ENCODE data around the gene P2RY6.

P2RY6 gene

DNA sequence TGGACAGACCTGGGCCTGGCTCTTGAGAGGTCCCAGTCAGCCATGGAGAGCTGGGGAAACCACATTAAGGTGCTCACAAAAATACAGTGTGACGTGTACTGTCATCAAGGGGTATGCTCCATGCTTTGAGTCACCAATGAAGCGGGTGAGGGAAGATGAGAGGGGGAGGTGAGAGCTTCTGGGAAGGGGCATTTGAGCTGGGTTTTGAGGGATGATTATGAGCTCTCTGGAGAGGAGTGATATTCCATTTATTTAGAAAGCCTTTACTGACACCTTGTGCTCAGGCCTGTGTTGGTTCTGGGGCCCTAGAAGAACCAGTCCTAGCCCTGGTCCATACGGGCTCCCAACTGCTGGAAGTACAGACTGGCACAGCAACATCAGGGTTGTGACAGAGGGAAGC lies 25.6 kb downstream of the P2RY6 start:
- no peak for DNase-seq (ENCODE audit: low read depth)

DNA sequence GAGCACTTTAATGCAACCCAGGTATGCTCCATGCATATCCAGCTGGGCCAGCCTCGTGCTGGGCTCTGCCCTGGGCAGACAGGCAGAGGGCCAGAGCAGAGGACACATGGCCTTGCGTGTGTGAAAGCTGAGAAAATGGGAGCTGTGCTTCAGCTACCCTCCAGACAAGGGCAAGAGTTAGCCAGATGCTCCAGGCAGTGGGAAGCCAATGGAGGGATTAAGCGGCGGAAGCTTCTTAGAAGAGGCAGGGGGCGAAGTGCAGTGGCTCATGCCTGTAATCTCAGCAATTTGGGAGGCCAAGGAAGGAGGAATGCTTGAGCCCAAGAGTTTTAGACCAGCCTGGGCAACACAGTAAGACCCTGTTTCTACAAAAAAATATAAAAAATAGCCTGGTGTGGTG lies 26.1 kb downstream of the P2RY6 start:
- DNase-seq (ENCODE audit: low read depth) = no peak

DNA sequence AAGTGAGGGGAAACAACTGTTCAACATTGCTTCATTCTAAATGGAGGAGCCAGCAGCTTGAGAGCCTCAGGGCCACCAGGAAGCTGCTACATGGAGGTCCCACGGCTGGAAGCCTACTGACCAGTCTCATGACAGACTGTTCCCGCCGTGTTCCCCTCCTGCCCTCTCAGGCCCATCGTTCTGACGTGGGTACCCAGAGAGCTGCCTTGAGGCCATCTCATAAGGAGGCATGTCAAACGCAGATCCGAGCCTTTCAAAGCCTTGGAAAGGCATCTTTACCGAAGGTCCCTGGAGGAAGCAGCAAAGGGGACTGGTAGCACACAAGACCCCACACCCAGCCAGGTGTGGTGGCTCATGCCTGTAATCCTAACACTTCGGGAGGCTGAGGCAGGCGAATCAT lies 27.6 kb downstream of the P2RY6 start:
- DNase-seq (ENCODE audit: low read depth) = no peak

DNA sequence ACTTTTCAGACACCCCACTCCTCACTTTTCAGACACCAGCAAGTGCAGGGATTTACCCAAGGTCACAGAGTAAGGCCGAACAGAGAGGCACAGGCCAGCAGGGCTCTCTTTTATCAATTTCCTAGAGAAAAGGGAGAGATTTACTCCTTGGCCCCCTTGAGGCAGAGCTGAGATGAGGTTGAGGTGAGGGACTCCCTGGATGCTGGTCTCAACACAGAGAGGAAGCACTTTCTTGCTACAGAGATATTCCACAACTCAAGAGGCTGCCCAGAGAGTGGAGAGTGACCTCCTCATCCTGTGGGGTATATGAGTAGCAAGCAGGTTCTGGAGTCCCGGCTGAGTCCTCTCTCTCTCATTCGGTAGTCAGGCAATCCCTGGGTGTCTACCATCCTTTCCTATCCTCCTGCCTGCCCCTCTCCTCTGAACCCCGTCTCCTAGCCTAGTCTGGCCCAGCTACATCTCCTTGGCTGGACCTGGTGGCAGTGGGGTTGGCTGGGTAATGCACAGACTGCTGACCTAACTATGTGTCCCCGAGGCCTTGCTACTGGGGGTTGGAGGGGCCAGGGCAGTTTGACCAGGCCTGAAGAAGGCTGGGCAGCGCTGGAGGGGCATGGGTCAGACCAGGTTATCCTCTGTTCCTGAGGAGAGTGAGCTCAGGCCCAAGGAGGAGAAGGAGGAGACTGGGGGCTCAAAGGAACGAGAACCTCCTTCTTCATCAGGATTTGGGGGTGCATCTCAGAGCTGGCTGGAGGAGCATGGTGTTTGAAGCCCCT lies 34.1 kb downstream of the P2RY6 start:
- DNase-seq (ENCODE audit: low read depth) = no peak

DNA sequence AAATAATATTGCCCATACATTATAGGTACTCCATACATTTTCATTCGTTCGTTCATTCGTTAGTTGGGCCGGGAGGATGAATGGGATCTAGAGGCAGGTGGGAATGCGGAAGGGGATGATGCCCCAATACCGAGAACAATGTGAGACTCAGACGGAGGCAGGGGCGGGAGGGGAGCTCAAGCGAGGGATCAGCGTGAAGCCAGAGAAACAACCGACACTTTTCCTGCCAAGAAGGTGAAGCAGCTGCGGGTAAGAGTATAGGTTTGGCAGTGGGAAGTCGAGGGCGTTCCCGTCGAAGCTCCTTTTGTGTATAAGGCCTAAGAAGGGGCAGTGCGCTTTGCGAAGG lies 34.8 kb downstream of the P2RY6 start:
- no peak for DNase-seq (ENCODE audit: low read depth)

DNA sequence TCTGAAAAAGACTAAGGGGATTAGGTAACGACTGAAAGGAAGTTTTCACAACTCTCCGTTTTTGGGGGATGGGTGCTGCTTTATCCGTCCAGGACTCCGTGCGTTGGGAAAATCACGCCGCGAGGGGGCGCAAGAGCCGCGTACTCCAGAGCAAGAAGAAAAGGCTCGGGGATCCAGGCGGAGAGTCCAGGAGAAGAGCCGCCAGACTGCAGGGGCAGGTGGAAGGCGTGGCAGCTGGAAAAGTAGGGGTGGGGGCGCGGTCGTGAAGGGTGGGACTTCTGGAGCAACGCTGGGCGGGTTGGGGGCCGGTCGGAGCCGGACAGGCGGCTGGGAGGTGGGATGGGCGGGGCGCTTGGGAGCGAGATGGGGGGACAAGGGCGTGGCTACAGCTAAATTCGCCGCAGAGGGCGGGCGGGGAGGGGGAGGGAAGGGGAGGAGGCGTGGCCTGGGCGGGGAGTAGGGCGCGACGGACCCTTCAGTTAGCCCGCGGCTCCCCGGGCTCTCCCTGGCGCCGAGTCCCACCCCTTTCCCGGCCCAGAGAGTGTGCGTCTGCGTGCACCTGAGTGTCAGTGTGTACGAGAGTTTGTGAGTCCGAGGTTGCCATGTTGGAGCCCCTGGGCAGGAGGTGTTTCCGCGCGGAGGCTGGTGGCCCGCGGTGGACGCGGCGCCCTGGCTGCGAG lies 35.3 kb downstream of the P2RY6 start:
- peak; percentile 78 for DNase-seq (ENCODE audit: low read depth)

DNA sequence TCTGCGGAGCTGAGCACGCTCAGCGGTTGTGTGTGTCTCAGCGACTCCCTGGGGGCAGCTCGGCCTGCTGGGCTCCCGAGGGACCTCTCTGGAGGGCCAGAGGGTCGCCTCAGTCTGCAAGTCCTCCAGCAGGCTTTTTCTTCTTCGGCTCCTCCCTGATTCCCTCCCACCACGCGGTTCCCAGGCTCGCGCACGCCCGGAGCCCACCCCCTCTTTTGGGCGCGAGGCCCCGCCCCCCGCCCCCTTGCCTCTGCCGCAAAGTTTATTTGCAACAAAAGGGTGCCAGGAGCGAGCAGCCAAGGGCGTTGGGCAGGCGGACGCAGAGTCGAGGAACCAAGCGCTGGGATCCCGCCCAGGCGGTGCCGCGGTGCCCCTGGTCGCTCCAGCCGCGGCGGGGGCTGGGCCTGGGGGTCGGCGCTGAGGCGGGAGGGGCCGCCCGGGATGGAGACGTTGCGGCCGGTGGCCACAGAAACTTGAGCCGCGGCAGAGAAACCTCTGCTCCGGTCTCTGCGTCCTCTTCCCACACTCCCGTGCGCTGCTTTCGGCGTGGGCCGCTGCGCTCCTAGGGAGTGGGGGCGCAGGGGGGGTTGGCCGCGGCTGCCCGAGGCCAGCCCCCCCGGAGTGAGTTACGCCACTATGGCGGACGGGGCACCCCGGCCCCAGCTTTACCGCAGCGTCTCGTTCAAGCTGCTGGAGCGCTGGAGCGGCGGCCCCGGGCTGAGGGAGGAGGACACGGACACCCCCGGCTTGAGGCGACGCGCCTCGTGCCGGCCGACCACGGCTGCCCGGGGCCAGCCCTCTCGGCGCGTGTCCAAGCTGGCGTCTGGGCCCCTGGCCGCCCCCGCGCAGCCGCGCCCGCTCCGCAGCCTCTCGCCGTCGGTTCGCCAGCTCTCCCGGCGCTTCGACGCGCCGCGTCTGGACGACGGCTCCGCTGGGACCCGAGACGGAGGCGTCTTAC lies 36.1 kb downstream of the P2RY6 start, which contains the start of gene ARHGEF17:
TSS of gene ARHGEF17 (plus strand) at position 274 of the 958 bp plus-strand sequence. CDS start at position 637, 363 bp downstream.
- DNase-seq (ENCODE audit: low read depth) = no peak

DNA sequence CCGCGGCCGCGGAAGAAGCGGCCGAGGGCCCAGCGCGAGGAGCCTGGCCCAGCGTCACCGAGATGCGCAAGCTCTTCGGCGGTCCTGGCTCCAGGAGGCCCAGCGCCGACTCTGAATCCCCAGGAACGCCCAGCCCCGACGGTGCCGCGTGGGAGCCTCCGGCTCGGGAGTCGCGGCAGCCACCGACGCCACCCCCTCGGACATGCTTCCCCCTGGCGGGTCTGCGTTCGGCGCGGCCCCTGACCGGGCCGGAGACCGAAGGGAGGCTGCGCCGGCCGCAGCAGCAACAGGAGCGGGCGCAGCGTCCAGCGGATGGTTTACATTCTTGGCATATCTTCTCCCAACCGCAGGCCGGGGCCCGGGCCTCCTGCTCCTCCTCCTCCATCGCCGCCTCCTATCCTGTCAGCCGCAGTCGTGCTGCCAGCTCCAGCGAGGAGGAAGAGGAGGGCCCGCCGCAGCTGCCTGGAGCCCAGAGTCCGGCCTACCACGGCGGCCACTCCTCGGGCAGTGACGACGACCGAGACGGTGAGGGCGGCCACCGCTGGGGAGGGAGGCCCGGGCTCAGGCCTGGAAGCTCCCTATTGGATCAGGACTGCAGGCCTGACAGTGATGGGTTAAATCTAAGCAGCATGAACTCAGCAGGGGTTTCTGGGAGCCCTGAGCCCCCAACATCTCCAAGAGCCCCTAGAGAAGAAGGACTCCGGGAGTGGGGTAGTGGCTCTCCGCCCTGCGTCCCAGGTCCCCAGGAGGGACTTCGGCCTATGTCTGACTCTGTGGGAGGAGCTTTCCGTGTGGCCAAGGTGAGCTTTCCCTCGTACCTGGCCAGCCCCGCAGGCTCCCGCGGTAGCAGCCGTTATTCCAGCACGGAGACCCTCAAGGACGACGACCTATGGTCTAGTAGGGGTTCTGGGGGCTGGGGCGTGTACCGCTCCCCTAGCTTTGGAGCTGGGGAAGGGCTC lies 37.1 kb downstream of the P2RY6 start:
- DNase-seq (ENCODE audit: low read depth) = no peak

DNA sequence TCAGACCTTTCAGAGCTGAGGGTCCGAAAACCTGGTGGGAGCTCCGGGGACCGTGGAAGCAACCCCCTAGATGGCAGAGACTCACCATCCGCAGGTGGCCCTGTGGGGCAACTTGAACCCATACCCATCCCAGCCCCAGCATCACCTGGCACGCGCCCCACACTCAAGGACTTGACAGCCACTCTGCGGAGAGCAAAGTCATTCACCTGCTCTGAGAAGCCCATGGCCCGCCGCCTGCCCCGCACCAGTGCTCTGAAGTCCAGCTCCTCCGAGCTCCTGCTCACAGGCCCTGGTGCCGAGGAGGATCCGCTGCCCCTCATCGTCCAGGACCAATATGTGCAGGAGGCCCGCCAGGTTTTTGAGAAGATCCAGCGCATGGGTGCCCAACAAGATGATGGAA lies 37.9 kb downstream of the P2RY6 start:
- no peak for DNase-seq (ENCODE audit: low read depth)

DNA sequence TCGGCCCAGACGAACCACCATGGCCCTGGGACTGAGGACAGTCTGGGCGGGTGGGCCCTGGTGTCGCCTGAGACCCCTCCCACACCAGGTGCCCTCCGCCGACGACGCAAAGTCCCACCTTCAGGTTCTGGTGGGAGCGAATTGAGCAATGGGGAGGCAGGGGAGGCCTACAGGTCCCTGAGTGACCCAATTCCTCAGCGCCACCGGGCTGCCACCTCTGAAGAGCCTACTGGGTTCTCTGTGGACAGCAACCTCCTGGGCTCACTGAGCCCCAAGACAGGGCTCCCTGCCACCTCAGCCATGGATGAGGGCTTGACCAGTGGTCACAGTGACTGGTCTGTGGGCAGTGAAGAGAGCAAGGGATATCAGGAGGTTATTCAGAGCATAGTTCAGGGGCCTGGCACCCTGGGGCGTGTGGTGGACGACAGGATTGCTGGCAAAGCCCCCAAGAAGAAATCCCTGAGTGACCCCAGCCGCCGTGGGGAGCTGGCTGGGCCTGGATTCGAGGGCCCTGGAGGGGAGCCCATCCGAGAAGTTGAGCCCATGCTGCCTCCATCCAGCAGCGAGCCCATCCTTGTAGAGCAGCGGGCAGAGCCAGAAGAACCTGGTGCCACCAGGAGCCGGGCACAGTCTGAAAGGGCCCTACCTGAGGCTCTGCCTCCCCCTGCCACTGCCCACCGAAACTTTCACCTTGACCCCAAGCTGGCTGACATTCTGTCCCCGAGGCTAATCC lies 38.7 kb downstream of the P2RY6 start:
- DNase-seq (ENCODE audit: low read depth) = no peak

DNA sequence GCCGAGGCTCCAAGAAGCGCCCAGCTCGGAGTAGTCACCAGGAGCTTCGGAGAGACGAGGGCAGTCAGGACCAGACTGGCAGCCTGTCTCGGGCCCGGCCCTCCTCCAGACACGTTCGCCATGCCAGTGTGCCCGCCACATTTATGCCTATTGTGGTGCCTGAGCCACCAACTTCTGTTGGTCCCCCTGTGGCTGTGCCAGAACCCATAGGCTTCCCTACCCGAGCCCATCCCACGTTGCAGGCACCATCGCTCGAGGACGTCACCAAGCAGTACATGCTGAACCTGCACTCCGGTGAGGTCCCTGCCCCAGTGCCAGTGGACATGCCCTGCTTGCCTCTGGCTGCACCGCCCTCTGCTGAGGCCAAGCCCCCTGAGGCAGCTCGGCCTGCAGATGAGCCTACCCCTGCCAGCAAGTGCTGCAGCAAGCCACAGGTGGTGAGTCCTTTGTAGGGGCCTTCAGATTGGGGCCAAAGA lies 39.3 kb downstream of the P2RY6 start:
- DNase-seq (ENCODE audit: low read depth) = no peak

DNA sequence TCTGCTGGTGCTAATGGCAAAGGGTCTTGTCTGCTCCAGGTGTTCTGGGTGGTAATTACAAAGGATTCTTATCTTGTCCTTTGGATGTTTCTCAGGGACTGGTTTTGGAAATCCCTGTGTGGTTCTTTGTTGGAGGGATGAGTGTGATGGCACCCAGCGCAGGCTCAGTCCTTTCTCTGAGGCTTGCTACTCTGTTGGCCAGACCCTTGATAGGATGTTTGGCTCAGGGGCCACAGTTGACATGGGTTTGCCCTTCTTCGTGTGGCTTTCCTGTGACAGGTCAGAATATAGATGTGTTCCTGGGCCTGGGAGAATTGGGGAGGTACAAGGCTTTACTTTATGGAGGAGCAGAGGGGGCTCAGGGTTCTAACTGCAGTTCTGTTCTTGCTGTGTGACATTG lies 39.9 kb downstream of the P2RY6 start:
- no peak for DNase-seq (ENCODE audit: low read depth)

DNA sequence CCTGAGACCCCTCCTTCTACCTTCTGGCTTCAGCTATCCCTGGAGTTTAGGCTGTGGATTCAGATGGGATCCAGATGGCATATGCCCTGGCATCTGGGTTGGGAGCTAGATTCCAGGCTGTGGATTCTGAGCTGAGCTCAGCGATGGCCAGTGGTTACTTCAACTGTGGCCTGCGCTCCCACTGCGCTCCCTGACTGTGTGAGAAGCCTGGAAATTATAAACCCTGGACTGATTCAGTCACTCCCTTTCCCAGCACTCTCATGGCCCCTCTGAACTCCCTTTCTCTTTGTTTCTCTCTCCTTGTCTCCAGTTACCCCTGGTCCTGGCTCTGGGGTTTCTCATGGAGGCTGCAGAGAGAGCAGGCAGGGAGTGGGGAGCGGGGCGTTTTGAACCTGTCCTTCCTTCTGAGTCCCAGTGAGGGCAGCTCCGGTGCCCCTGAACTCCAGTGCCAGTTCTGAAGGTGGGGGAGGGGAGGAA lies 40.8 kb downstream of the P2RY6 start:
- DNase-seq (ENCODE audit: low read depth) = no peak

DNA sequence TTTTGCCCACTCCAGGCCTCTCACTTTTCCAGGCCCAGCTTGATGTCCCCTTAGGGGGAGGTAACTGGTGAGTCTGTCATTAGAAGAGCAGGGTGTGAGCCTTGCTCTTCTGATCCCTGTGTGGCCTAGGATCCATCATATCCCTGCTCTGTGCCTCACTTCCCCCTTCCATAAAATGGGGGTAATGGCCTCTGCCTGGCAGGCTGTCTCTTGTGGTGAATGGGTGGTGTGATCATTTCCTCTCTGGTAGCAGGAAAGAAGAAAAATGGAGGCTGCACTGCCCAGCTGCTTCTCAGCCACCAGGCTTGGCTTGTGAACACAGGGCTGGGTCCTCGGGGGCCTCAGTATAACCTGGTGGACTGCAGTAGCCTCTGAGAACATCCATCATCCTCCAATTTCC lies 41.5 kb downstream of the P2RY6 start:
- DNase-seq (ENCODE audit: low read depth) = no peak

DNA sequence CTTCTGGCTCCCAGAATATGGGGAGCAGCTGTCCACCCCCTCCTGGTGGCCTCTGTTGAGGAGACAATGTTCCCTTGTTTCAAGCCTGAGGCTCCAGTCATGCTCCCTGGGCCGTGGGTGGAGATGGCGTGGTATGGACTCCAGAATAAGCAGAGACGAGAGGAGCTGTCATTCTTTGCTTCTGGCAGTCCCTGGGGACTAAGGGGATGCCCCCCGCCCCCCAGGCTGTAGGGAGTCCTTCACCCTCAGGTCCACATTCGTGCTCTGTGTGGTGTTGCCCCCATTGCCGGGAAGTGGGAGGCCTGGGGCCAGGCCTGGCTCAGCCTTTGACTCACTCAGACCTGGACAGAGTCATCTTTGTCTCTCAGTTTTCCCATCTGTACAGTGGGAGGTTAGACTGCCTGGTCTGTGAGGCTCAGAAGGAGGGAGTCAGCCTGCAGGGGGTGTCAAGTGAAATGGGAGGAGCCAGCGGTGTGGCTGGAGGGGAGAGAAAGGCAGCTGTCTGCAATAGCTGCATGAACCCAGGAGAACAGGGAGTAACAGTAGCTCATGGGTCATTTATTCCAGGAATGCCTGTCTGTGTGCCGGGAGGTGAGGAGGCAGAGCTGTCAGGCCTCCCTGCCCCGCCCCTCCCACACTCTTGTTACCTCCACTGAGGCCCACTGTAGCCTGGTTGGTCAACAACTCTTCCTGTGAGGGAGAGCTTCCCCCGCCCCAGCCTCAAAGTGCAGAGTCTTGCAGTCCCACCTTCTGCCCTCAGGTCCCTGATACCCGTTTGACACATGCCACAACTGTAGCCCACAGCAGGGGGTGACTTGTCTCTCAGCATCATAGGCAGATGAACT lies 42.2 kb downstream of the P2RY6 start:
- no peak for DNase-seq (ENCODE audit: low read depth)

DNA sequence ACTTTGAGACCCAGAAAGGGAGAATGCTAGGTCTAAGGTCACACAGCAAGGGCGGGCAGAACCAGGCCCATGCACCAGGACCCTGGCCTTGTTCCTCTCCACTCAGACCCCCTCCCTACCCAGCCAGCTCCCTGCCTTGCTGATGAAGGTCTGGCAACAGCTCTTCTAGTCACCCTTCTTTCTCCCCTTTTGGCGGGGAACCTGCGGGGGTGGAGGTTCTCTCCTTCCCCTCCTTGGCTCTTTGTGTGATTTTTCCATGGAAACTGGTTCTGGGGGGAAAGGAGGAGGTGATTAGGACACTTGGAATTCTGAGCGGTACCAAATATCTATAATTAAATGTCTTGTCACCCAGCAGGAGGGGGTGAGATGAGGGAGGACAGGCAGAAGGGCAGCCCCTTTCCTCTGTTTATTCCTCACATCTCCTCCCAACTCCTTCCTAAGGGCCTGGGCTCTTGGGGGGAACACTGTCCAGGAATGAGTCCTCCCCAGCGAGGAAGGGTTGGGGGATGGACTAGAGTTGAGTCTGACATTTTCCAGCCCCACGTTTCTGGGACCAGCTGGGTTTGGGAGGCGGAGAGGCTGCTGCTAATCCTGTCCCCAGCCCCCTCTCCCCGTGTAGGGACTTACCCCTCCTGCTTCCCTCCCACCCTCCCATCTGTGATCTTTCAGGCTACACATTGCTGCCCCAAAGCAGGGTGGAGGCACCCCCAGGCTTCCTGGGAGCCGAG lies 43.3 kb downstream of the P2RY6 start:
- DNase-seq (ENCODE audit: low read depth) = no peak

DNA sequence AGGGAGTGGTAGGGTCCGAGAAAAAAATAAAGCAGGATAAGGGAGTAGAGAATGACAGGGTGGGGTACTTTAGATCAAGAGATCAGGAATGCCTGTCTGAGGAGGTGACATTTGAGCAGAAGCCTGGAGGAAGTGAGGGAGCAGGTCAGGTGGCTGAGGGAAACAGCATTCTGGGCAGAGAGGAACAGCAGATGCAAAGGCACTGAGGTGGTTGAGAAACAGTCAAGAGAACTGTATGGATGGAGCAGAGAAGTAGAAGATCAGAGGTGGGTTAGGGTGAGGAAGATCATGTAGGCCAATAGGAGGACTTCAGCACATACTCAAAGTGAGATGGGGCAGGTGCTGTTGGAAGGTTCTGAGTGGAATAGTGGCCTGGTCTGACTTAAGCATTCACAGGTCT lies 44.3 kb downstream of the P2RY6 start:
- no peak for DNase-seq (ENCODE audit: low read depth)

DNA sequence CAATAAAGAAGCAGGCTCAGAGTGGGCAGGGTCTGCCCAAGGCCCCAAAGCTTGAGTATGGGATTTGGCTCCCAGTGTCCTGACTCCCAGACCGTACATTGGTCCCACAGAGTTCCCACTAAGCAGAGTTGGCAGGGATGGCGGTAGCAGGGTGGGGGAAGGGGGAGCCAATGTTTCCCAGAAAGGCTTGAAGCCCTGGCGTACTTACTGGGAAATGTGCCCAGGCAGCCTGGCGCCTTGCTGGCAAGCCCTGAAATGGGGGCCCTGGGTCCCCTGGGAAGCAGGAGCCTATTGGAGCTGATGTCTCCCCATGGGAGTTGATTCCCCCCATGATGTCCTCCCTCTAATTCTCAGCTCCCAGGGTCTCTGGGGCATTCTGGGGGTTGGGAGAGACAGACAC lies 45.2 kb downstream of the P2RY6 start:
- DNase-seq (ENCODE audit: low read depth) = no peak

DNA sequence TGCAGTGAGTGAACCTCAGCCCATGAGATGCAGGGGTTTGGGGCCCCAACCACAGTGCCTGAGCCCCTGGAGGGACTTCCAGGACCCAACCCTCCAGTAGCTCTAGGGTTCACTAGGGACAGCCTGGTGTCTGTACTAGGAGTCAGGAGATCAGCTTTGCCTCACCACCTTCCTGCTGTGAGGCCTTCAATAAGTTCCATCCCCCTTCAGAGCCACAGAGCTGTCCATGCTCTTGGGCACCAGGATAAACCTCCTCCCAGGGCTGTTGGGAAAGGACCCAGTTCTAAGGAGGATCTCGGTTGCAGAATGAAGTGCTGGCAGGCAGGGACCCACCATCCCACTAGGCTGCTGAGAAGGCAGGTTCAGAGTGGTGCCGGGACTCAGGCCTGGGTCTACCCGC lies 45.7 kb downstream of the P2RY6 start:
- no peak for DNase-seq (ENCODE audit: low read depth)
